ENCODE results near the gene DOCK9.

DNA sequence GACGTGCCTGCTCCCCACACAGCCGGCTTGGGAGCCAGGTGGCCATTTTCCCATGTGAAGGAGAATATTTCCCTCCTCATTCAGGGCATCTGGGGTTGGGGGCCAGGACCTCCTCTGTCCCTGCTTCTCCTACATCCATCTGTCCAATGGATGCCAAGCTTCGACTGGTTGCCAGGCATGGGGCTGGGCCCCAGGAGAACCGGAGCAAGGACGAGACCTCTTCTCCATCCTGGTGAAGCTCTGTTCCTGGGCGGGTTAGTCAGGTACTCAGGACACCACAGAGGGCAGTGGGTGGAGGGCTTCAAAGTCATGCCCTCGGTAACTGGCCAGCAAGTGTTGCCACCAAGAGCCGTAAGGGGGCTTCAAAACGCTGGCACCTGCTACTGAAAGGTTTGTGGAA lies 203.1 kb downstream of the DOCK9 start:
- TF ChIP-seq POLR2A (IDR thresholded peaks at IDR 0.05): no peak
- TF ChIP-seq, protein P1, sequence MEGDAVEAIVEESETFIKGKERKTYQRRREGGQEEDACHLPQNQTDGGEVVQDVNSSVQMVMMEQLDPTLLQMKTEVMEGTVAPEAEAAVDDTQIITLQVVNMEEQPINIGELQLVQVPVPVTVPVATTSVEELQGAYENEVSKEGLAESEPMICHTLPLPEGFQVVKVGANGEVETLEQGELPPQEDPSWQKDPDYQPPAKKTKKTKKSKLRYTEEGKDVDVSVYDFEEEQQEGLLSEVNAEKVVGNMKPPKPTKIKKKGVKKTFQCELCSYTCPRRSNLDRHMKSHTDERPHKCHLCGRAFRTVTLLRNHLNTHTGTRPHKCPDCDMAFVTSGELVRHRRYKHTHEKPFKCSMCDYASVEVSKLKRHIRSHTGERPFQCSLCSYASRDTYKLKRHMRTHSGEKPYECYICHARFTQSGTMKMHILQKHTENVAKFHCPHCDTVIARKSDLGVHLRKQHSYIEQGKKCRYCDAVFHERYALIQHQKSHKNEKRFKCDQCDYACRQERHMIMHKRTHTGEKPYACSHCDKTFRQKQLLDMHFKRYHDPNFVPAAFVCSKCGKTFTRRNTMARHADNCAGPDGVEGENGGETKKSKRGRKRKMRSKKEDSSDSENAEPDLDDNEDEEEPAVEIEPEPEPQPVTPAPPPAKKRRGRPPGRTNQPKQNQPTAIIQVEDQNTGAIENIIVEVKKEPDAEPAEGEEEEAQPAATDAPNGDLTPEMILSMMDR (IDR thresholded peaks at IDR 0.05): no peak

Data from right lobe of liver (tissue), 4 donors.